ENCODE results near the gene HKDC1. TPM values are rescaled to one million over a fixed set of nuclear protein-coding genes. Genes with fewer than 3 reads are reported as not detected.

HKDC1 gene
- polyA plus RNA-seq, 1 donor from 2014 or later = 0.07 TPM

DNA sequence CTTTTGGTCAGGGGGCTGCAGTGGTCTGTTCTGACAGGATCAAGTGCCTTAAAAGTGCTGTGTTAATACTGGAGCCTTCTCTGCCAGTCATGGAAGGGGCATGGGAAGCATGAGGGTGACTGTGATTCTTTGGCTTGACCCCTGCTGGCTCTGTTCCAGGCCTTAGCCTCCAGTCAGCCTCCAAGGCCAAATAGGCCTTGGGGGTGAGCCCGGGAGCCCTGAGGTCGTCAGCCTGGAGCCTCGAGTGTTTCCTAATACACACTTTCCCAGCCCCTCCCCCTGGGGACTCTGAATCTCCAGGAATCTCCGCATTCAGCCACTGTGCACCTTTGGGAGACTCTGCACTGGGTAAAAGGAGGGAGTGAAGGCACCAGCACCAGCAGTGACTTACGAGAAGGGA is 10.0 kb downstream of the HKDC1 start:
- Histone ChIP-seq H3K79me2 (replicated peaks; ENCODE audit: insufficient read depth, low read length) (no peaks in the 10 kb centered on the region), H3K27ac (ENCODE audit: low read length) (no peak overlapping the region), H3K9me2 (ENCODE audit: insufficient read depth, low read length) (no peaks in the 10 kb centered on the region), H3K4me2 (ENCODE audit: low read length) (no peak overlapping the region), H3K9ac (ENCODE audit: low read length) (no peak overlapping the region), H3K4me3 (ENCODE audit: low read length) (no peak overlapping the region), H3K27me3 (ENCODE audit: insufficient read depth, low read depth, low read length) (no peaks in the 10 kb centered on the region), H2AFZ (ENCODE audit: low read depth, low read length) (no peak overlapping the region), H3F3A (ENCODE audit: insufficient read depth, low read length, poor library complexity, severe bottlenecking) (no peaks in the 10 kb centered on the region), H3K36me3 (ENCODE audit: insufficient read depth, low read length) (no peaks in the 10 kb centered on the region), H4K20me1 (ENCODE audit: insufficient read depth) (no peaks in the 10 kb centered on the region), H3K9me3 (ENCODE audit: low read length) (no peaks in the 10 kb centered on the region)
- TF ChIP-seq, protein P1, sequence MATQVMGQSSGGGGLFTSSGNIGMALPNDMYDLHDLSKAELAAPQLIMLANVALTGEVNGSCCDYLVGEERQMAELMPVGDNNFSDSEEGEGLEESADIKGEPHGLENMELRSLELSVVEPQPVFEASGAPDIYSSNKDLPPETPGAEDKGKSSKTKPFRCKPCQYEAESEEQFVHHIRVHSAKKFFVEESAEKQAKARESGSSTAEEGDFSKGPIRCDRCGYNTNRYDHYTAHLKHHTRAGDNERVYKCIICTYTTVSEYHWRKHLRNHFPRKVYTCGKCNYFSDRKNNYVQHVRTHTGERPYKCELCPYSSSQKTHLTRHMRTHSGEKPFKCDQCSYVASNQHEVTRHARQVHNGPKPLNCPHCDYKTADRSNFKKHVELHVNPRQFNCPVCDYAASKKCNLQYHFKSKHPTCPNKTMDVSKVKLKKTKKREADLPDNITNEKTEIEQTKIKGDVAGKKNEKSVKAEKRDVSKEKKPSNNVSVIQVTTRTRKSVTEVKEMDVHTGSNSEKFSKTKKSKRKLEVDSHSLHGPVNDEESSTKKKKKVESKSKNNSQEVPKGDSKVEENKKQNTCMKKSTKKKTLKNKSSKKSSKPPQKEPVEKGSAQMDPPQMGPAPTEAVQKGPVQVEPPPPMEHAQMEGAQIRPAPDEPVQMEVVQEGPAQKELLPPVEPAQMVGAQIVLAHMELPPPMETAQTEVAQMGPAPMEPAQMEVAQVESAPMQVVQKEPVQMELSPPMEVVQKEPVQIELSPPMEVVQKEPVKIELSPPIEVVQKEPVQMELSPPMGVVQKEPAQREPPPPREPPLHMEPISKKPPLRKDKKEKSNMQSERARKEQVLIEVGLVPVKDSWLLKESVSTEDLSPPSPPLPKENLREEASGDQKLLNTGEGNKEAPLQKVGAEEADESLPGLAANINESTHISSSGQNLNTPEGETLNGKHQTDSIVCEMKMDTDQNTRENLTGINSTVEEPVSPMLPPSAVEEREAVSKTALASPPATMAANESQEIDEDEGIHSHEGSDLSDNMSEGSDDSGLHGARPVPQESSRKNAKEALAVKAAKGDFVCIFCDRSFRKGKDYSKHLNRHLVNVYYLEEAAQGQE (IDR thresholded peaks at IDR 0.05; ENCODE audit: borderline replicate concordance) = no peak
- no peak for TF ChIP-seq SMC3 (conservative IDR thresholded peaks at IDR 0.05; ENCODE audit: poor library complexity)
- TF ChIP-seq TAF1 (IDR thresholded peaks at IDR 0.05; ENCODE audit: low read depth) = no peak

DNA sequence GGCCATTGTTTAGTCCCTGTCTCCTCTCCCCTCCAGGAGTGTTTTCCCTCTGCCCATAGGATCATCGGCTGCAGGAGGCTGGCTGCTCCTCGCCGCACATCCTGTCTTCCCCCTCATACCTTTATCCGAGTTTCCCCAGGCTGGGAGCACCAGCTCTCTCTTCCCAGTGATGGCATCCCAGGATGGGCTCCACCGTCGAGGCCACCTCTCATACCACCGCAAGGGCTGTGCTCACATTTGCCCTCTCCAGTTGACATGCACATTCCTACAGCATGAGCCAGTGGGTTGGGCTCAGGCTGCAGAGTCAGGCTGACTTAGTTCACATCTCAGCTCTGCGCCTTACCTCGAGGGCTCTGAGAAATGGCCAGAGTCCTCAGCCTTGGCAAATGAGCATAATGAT is 12.1 kb downstream of the HKDC1 start:
- Histone ChIP-seq H2AFZ (ENCODE audit: low read depth, low read length) (no peak overlapping the region), H3K4me2 (ENCODE audit: low read length) (no peak overlapping the region), H3K36me3 (ENCODE audit: insufficient read depth, low read length) (no peaks in the 10 kb centered on the region), H3K9me2 (ENCODE audit: insufficient read depth, low read length) (no peaks in the 10 kb centered on the region), H3K27ac (ENCODE audit: low read length) (no peak overlapping the region), H3K9me3 (ENCODE audit: low read length) (no peaks in the 10 kb centered on the region), H3F3A (ENCODE audit: insufficient read depth, low read length, poor library complexity, severe bottlenecking) (no peaks in the 10 kb centered on the region), H4K20me1 (ENCODE audit: insufficient read depth) (no peaks in the 10 kb centered on the region), H3K4me3 (ENCODE audit: low read length) (no peak overlapping the region), H3K79me2 (replicated peaks; ENCODE audit: insufficient read depth, low read length) (no peaks in the 10 kb centered on the region), H3K9ac (ENCODE audit: low read length) (no peak overlapping the region), H3K27me3 (ENCODE audit: insufficient read depth, low read depth, low read length) (no peaks in the 10 kb centered on the region)
- TF ChIP-seq, protein P2, sequence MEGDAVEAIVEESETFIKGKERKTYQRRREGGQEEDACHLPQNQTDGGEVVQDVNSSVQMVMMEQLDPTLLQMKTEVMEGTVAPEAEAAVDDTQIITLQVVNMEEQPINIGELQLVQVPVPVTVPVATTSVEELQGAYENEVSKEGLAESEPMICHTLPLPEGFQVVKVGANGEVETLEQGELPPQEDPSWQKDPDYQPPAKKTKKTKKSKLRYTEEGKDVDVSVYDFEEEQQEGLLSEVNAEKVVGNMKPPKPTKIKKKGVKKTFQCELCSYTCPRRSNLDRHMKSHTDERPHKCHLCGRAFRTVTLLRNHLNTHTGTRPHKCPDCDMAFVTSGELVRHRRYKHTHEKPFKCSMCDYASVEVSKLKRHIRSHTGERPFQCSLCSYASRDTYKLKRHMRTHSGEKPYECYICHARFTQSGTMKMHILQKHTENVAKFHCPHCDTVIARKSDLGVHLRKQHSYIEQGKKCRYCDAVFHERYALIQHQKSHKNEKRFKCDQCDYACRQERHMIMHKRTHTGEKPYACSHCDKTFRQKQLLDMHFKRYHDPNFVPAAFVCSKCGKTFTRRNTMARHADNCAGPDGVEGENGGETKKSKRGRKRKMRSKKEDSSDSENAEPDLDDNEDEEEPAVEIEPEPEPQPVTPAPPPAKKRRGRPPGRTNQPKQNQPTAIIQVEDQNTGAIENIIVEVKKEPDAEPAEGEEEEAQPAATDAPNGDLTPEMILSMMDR (IDR thresholded peaks at IDR 0.05; ENCODE audit: poor library complexity, severe bottlenecking) = no peak
- TF ChIP-seq POLR2AphosphoS5 (IDR thresholded peaks at IDR 0.05) (no peak), RAD21 (conservative IDR thresholded peaks at IDR 0.05) (no peak)

DNA sequence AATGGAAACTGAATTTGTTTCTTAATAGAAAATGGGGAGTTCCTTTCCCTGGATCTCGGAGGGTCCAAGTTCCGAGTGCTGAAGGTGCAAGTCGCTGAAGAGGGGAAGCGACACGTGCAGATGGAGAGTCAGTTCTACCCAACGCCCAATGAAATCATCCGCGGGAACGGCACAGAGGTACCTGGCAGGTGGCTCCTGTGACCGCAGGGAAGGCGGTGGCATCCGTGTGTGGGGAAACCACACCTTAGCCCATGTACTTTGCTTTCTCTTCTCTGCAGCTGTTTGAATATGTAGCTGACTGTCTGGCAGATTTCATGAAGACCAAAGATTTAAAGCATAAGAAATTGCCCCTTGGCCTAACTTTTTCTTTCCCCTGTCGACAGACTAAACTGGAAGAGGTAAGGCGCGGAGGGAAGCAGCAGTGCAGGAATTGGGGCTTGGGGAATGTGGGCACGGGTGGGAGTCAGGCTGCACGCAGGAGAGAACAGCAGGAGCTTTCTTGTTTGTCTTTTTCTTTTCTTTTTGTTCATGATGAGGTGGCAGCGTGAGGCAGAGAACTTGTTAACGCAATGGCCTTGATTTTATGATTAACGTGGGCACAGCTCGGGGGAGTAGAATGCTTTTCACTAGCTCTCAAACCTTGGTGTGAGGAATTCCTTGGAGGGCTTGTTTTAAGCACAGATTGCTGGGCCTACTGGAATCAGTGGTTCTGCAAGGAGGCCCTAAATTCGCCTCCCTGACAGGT is 12.8 kb downstream of the HKDC1 start:
- Histone ChIP-seq H3K79me2 (replicated peaks; ENCODE audit: insufficient read depth, low read length) (no peaks in the 10 kb centered on the region), H3K4me3 (ENCODE audit: low read length) (no peak overlapping the region), H2AFZ (ENCODE audit: low read depth, low read length) (no peak overlapping the region), H3K36me3 (ENCODE audit: insufficient read depth, low read length) (no peaks in the 10 kb centered on the region), H3K4me2 (ENCODE audit: low read length) (no peak overlapping the region), H4K20me1 (ENCODE audit: insufficient read depth) (no peaks in the 10 kb centered on the region), H3K9me2 (ENCODE audit: insufficient read depth, low read length) (no peaks in the 10 kb centered on the region), H3K27ac (ENCODE audit: low read length) (no peak overlapping the region), H3K9me3 (ENCODE audit: low read length) (no peaks in the 10 kb centered on the region), H3K27me3 (ENCODE audit: insufficient read depth, low read depth, low read length) (no peaks in the 10 kb centered on the region), H3F3A (ENCODE audit: insufficient read depth, low read length, poor library complexity, severe bottlenecking) (no peaks in the 10 kb centered on the region), H3K9ac (ENCODE audit: low read length) (no peak overlapping the region)
- TF ChIP-seq, protein P1 (IDR thresholded peaks at IDR 0.05; ENCODE audit: borderline replicate concordance) = no peak
- TF ChIP-seq POLR2AphosphoS5 (IDR thresholded peaks at IDR 0.05) = no peak
- TF ChIP-seq MXI1 (conservative IDR thresholded peaks at IDR 0.05; ENCODE audit: poor library complexity, severe bottlenecking) = no peak
- TF ChIP-seq EZH2 (IDR thresholded peaks at IDR 0.05; ENCODE audit: borderline replicate concordance, insufficient read depth, low read length, poor library complexity, severe bottlenecking) = no peak
- TF ChIP-seq, protein P2 (IDR thresholded peaks at IDR 0.05; ENCODE audit: poor library complexity, severe bottlenecking) = no peak
- no peak for TF ChIP-seq EP300 (conservative IDR thresholded peaks at IDR 0.05; ENCODE audit: poor library complexity, severe bottlenecking)
- no peak for TF ChIP-seq SMC3 (conservative IDR thresholded peaks at IDR 0.05; ENCODE audit: poor library complexity)
- TF ChIP-seq RAD21 (conservative IDR thresholded peaks at IDR 0.05) = no peak
- TF ChIP-seq TAF1 (IDR thresholded peaks at IDR 0.05; ENCODE audit: low read depth) = no peak
